GM10266 (cell line): Measurements from ENCODE around the gene ZNF446.
A peak's percentile ranks its signal among the peaks of the same experiment; 100 is the strongest.

Experiments used
- DNase-seq: peaks from one replicate; pipeline ENCODE4 v3.0.0; 2012; ENCODE audit errors: extremely low spot score
- CTCF ChIP-seq: IDR thresholded peaks from 2 replicates; pipeline ENCODE4 v1.5.1; 2012; ENCODE audit warnings: mild to moderate bottlenecking, low read depth; ENCODE audit not compliant: control insufficient read depth, insufficient read depth; ENCODE audit errors: missing control alignments

Gene ZNF446

GRCh38 chr19:58516964-58517833 lies 41.0 kb downstream of the ZNF446 start:
- no peak for TF ChIP-seq CTCF
- DNase-seq = no peak

- TF ChIP-seq CTCF = no peak
- no peak for DNase-seq
Measured at GRCh38 chr19:58518256-58519086, 42.3 kb downstream of the ZNF446 start.

GRCh38 chr19:58519087-58519354 lies 42.9 kb downstream of the ZNF446 start:
- DNase-seq = peak; percentile 70
- TF ChIP-seq CTCF = peak; percentile 64

- TF ChIP-seq CTCF = peak; percentile 93
- peak; percentile 89 for DNase-seq
Measured at GRCh38 chr19:58519355-58520256, 43.5 kb downstream of the ZNF446 start, which contains the start of gene ZBTB45. Gene ZBTB45 (minus strand): TSS chr19:58519810. CDS start chr19:58517673, 2,137 bp downstream.

GRCh38 chr19:58520257-58520599 lies 44.1 kb downstream of the ZNF446 start:
- no peak for DNase-seq

GRCh38 chr19:58521651-58522050 lies 45.5 kb downstream of the ZNF446 start:
- no peak for DNase-seq
- TF ChIP-seq CTCF = no peak

More at GRCh38 chr19:58520257-58520599, 44.1 kb downstream of the ZNF446 start:
- no peak for TF ChIP-seq CTCF

GRCh38 chr19:58522709-58523108 lies 46.6 kb downstream of the ZNF446 start:
- DNase-seq = no peak

More at GRCh38 chr19:58522709-58523108, 46.6 kb downstream of the ZNF446 start:
- TF ChIP-seq CTCF = no peak
